GM19463 (cell line): ENCODE data around the gene KRTAP19-4.
"Not testable (repeated sequence)": the region's sequence is repeated elsewhere in the genome, so short reads cannot be mapped to it uniquely, and the experiment has no call there.

Experiments used
- ATAC-seq: cut with Tn5 transposase; IDR thresholded peaks from one replicate; pipeline ENCODE4 v1.9.1; 2021; ENCODE audit warnings: mild to moderate bottlenecking, moderate library complexity; ENCODE audit not compliant: unreplicated experiment

The KRTAP19-4 gene, protein sequence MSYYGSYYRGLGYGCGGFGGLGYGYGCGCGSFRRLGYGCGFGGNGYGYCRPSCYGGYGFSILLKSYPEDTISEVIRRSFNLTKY

GRCh38 chr21:30497065-30497464 is at the start of gene KRTAP19-4:
Gene KRTAP19-4, minus strand, starts transcription at chr21:30497165. Its CDS starts 55 bp downstream, at chr21:30497110.
- ATAC-seq, result no peak

- ATAC-seq, result no peak
Measured at GRCh38 chr21:30541764-30542163, 44.8 kb upstream of the KRTAP19-4 start, which contains the start of gene KRTAP19-6. Gene KRTAP19-6, minus strand, starts transcription at chr21:30541864. Its CDS starts 31 bp downstream, at chr21:30541833.

GRCh38 chr21:30518876-30519275 is 21.9 kb upstream of the KRTAP19-4 start:
- ATAC-seq, result no peak

GRCh38 chr21:30515681-30516080 is 18.7 kb upstream of the KRTAP19-4 start:
- no peak for ATAC-seq

DNA sequence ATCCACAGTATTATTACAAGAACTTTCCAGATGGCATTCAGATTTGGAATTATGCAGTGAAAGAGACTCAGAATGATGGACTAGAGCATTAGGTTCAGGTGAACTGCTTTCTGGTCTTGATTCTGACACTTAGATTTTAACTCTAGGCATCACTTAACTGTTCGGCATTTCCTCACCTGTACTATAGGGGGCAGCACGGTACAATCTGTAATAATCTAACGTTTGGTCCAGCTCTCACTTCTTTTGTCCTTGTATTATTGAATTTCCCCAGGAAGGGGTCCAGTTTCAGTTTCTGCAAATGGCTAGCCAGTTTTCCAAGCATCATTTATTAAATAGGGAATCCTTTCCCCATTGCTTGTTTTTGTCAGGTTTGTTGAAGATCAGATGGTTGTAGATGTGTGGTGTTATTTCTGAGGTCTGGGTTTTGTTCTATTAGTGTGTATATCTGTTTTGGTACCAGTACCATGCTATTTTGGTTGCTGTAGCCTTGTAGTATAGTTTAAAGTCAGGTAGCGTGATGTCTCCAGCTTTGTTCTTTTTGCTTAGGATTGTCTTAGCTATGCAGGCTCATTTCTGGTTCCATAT is 8.7 kb upstream of the KRTAP19-4 start:
- not testable (repeated sequence) for ATAC-seq

- no peak for ATAC-seq
Measured at GRCh38 chr21:30502041-30502440, 5.1 kb upstream of the KRTAP19-4 start, which contains the start of gene KRTAP19-5. Gene KRTAP19-5, minus strand, starts transcription at chr21:30502141. Its CDS starts 51 bp downstream, at chr21:30502090.

DNA sequence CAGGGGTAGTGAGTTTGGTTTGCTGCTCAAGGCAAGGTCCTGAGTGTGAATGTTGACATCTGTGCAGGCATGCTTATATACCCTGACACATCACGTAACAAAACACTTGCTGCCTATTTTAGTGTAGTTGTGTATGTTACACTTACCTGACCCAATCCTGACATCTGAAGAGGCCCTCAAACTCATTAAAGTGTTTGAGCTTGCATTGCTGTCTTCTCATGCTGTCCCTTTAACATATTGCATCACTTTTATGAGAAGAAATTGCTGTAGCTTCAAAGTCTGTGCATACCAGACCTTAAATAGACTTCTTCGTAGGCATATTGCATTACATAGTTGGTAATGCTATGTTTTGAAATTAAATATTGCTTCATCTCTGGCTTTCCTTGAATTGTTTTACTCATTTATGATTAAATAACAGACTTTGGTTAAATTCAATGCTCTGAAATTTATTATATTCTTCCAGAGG is 5.0 kb downstream of the KRTAP19-4 start, which contains the start of gene KRTAP19-3:
KRTAP19-3 (minus strand) TSS at position 51 of the 466 bp plus-strand sequence. CDS start 56 bp downstream, outside the sequence.
- ATAC-seq, result no peak

- ATAC-seq, result no peak
Measured at GRCh38 chr21:30487336-30487735, 9.6 kb downstream of the KRTAP19-4 start, which contains the start of gene KRTAP19-2. Gene KRTAP19-2, minus strand, starts transcription at chr21:30487436. Its CDS starts 88 bp downstream, at chr21:30487348.

DNA sequence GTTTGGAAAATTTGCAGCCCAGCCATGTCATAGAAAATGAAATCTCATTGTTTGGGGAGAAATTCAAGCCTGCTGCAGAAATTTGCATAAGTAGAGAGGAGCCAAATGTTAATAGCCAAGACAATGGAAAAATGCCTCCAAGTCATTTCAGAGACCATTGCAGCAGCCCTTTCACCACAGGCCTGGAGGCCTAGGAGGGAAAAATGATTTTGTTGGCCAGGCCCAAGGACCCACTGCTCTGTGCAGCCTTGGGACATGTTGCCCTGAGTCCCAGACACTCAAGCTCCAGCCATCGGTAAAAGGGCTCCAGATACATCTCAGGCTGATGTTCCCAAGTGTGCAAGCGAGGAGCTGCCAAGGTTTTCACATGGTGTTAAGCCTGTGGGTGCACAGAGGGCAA is 10.8 kb downstream of the KRTAP19-4 start:
- no peak for ATAC-seq

DNA sequence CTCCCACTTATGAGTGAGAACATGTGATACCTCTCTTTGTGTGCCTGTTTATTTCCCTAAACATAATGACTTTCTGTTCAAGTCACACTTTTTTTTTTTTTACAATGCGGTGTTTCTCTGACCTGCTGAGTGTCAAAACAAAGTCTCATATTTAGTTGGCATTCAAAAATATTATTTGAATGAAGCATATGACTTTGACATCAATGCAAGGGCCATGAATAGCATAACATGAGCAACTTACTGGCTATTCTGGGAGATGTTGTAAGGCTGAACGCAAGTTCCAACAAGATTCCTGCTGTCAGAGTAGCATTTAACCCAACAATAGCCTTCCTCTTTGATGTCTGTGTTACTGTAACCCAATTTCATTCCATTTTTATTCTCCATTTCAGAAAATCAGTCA is 14.8 kb downstream of the KRTAP19-4 start:
- no peak for ATAC-seq

- ATAC-seq, result no peak
Measured at GRCh38 chr21:30480145-30480544, 16.8 kb downstream of the KRTAP19-4 start, which contains the start of gene KRTAP19-1. Gene KRTAP19-1, minus strand, starts transcription at chr21:30480367. Its CDS starts 50 bp downstream, at chr21:30480317.

DNA sequence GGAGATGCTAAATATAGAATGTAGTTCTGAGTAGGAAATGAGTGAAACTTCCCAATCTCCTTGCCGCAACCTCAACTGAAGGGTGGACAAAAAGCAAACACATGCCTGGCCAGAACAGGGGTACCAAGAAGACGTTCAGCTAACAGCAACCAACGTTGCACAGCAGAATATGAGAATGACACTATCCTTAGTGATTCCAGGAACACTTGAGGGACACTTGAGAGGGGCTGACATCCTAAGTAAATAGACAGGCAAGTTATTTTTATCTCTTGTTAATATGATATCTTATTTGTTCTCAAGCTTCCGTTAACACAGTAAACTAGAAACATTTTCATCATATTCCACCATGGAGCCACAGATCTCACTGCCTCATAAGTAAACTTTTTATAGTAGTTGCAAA is 17.7 kb downstream of the KRTAP19-4 start:
- no peak for ATAC-seq

DNA sequence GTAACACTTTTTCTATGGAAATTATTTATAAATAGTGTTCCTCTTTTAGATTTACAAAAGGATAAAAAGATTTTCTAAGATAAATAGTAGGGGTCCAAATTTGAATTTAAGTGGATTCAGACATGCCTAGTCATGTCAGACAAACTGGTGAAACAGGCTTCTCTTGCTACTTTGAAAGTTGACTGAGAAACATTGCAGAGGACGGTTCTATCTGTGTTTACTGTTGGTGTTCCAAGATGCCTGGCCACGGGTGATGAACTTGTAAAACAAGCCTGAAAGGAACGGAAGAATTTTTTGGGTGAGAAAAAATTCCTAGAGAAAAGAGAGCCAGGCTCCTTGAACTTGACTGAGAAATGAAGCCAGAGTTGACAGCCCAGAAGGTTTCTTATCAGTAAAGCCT is 19.0 kb downstream of the KRTAP19-4 start:
- ATAC-seq, result no peak

DNA sequence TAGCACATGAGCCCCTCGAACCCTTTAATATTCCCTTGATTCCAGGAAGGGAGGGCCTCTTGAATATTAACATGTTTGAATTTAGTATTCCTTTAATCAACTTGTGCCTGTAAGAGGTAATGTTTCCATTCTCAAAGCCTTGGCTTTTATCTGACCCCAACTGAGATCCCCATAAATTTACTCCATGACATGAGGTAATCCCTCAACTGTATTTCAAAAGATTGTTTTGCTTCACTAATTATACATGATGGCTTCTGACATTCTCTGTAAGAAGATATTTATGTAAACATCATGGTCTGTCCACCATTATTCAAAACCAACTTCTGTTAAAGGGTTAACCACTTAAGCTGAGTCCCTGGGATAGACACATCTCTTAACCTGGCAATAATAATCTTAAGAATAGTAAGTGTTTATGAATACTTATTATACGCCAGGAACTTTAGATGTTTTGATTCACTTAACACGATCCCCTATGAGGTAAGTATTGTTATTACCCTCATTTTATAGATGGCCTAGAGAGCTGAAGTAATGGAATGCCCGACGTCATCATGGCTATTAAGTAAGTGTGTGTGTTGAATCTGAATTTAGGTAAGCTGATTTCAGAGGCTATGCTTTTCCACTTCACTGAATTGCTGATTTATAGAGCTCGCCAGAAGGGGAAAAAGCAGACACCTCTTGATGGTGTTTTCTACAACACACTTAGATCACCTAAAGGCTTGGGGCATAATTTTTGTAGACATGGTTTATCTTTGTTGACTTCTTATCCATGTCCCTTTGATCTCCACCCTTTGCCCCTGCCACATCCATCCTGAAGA is 27.9 kb downstream of the KRTAP19-4 start:
- ATAC-seq, result no peak

DNA sequence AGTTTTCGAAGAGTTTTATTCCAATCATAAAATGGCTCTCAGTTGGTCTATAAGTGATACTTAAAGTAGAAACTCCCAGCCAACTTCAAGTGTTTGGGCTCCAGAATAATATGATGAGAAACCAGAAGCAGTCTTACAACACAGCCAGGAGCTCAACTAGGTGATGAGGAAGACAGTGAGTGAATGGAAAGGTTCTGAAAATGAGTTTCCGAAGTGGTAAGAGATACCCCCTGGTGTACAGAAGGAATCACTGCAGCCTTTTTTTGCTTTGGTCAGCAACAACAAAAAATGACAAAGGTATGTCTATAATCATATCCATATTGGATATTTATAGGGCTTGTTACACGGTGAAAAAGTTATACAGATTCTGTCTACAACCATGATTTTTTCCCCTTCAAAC is 33.3 kb downstream of the KRTAP19-4 start:
- ATAC-seq, result no peak

DNA sequence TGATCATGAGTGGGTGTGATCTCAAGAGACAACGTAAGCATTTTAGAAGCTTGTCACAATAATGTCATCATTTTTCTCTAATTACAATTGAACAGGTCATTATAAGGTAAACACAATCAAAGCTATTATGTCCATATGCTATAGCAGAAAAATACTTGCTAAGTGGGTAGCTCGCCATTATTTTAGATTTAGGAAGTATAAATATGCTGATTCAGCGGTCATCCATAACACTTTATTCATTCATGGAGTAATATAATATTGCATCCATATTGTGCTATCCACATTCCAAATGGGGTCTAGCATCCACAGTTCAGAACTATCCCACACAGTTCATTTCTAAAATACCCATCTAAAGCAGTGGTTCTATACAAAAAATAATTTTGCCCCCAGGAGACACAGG is 48.5 kb downstream of the KRTAP19-4 start:
- no peak for ATAC-seq

DNA sequence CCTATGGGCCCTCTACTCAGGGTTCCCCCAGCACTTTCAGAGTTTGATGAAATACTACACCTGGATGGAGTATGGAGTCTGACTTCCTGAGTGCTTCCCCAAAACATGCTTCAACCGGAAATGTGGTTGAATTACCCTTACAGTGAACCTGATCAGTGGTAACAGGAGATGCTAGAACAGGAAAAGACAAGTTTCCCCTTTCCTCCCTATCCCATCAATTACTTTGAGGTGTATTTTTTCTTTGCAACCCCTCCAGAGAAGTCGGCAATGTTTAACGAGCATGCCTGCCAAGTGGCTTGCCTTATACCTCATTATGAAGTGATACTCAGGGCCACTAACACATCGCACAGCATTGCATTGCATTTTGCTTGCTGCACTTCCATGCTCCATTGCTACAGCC is 49.9 kb downstream of the KRTAP19-4 start:
- ATAC-seq, result no peak
